NCI-H1048 (cell line): ENCODE measurements around the gene XPNPEP2.
"Not testable (repeated sequence)": the region's sequence is repeated elsewhere in the genome, so short reads cannot be mapped to it uniquely, and the experiment has no call there.

Source experiments
- DNase-seq: peaks from one replicate; lab custom pipeline; 2025; lab: John Stamatoyannopoulos, UW

XPNPEP2 gene

DNA sequence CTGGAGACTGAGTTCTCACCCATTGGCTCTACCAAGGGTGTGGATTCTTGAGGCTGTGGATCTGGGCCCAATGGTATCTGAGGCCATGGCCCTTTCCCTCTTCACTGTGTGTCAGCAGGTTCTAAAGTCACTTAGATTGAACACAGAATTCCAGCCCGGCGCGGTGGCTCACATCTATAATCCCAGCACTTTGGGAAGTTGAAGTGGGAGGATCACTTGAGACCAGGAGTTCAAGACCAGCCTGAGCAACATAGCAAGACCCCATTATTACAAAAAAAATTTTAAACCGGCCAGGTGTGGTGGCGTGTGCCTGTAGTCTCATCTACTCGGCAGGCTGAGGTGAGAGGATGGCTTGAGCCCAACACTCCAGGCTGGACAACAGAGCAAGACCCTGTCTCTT, 18.0 kb upstream of the XPNPEP2 start:
- DNase-seq, result no peak

DNA sequence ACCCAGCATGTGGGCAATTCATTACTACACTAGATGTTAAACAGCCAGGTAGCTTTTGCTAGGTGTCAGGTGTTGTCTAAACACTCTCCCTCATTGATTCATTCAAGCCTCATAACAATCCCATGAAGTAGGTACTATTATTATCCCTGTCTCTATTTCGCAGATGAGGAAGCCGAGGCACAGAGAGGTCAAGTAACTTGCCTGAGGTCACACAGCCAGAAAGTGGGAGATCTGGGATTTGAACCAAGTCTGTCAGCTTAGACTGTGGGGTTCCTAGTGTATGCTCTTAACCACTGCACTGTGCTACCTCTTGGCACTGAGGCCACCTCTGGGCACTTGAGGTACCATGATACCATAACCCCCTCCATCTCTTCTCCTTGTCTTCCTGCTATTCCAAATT, 17.4 kb upstream of the XPNPEP2 start:
- DNase-seq, result no peak

DNA sequence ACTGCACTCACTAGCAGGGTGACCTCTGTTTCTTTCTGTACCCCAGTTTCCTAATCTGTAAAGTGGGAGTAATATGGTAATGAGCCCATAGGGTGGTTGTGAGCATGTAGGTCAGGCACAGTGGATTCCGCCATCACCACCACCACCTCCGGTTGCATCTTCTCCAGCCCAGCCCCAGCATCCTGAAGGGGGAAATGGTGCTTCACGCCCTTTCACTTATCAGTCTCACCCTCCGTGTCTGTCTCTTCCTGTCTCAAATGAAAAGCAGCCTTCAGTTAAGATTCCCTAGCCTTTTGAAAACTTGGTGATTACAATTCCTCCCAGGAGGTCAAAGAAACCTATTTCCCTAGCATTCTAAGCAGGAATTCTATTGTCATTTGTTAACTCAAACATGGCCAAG, 16.9 kb upstream of the XPNPEP2 start:
- no peak for DNase-seq

DNA sequence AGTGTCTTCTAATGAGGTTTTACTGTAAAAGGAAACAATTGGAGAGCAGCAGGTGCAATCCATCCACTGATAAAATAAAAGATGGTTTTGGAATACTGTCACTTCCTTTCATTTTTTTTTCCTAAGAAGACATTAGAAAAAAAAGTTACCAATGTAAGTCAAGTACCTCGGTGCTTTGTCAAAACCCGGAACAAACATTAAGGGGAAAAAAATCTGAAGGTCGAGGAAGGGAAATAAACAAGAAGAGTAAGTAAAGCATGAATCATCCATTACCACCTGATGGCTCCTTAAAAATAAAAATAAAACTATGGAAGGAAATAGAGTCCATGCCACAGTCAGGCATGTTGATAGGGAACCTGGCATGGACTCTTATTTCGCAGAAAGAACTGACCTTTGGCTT, 15.3 kb upstream of the XPNPEP2 start:
- DNase-seq, result no peak

DNA sequence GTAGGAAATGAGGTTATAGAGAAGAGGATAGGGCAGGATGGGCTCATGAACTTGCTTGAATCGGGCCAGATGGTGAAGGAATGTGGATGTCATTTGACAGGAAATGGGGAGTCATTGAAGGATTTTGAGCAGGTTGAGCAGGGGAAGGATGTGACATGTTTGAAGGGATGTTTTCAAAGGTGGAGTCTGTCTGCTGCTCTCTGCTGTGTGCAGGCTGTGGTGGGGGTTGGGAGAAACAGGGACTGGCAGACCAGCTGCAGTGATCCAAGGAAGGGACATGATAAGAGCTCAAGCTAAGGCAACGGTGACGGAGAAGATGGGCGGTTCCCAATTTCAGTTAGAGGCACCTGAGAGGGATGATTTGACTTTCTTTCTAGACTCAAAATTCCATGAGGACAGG, 14.0 kb upstream of the XPNPEP2 start:
- no peak for DNase-seq

DNA sequence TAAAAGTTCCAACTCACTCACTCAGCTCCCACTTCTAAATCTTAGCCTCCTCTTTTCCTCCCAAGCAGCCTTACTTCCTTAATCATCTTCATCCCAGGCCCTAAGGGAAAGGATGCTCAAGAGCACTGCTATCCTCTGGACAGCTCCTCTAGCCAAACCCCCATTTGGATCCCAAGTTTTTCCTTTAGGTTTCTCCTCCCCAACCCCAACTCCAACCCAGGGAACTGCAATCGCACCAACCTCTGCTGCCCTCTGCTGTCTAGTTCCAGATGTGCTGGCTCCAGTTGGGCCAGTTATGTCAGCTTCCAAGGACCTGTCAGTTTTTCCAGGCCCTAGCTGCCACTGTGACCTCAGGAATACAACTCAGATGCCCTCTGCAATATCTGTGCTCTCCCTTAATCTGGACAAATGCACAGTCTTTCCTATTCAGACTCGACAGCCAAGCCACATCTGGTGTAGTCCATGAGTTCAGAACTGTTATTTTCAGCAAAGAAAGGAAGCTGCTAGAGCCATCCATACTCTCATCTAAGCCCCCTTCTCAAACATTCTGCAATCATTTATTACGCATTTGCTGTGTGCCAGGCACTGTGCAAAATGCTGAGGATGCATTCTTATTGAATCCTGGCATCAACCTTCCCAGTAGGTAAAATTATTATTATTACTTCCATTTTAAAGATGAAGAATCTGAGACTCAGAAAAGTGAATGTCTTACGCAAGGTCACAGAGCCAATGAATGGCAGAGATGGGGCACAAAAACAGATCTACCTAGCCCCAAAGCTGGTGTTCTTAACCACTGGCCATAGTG, 12.3 kb upstream of the XPNPEP2 start:
- DNase-seq, result no peak

DNA sequence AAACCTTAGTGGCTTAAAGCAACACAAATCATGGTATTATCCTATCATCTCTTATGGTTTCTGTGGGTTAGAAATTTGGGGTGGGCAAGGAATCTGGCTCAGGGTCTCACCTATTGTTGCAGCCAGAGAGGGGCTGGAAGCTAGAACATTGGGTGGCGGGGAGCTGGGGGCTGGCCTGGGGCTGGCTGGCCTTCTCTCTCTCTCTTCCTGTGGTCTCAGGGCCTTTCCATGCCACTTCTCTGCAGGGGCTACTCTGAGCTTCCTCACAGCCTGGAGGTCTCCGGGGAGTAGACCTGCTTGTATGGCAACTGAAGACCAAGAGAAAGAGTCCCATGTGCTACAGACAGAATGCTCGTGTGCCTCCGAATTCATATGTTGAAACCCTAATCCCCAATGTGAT, 10.7 kb upstream of the XPNPEP2 start:
- no peak for DNase-seq

DNA sequence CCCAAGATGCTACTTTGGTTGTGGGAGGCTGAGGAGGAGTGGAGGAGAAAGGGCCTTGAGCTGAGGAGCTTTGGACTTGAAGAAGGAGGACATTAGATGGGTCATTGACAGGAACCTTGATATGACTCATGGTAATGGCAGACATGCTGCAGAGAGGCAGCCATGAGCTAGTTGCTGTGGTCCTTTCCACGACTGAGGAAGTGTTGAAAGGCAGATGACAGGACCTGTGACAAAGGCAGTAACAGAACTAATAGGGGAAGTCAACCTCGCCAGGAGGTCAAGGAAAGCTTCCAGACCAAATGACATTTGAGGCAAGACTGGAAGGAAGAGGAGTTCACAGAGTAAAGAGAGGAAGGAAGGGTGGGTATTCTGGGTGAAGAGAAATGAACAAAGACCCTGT, 7.6 kb upstream of the XPNPEP2 start:
- no peak for DNase-seq

DNA sequence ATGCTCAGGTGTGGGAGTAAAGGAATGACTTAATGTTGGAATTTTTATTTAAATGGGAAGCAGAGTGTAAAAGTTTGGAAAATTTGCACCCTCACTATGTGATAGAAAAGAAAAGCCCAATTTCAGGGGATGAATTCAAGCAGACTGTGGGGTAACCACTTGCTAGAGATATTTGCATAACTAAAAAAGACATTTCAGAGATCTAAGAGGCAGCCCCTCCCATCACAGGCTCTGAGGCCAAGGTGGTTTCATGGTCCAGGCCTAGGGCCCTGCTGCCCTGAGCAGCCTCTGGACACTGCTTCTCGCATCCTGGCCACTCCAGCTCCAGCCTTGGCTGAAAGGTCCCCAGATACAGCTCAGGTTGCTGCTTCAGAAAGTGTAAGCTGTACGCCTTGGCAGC, 5.9 kb upstream of the XPNPEP2 start:
- no peak for DNase-seq

DNA sequence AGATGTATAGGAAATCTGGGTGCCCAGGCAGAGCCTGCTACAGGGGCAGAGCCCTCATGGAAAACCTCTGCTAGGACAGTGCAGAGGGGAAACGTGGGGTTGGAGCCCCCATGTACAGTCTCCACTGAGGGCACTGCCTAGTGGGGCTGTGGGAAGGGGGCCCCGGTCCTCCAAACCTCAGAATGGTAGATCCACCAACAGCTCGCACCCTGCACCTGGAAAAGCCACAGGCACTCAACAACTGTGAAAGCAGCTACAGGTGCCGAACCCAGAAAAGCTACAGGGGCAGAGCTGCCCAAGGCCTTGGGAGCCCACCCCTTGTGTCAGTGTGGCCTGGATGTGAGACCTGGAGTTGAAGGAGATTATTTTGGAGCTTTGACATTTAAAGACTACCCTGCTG, 5.4 kb upstream of the XPNPEP2 start:
- DNase-seq, result no peak

DNA sequence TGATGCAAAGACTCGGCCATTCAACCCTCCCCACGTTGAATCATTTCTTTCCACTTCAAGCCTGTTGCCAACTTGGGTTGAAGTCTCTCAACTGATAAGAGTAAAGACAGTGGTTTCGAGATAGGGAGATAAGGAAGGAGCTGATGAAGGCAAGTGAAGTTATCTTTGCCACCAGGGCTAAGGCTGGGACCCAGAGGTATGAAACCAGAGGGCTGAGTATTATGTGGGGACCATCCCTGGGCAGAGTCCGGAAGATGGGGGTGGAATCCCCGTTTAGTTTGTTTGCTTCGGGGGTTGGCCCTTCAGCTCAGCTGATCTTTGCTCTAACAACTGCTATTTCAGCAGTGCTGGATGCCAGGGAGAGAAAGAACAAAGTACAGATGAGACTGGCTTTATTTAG, 2.3 kb upstream of the XPNPEP2 start:
- no peak for DNase-seq

DNA sequence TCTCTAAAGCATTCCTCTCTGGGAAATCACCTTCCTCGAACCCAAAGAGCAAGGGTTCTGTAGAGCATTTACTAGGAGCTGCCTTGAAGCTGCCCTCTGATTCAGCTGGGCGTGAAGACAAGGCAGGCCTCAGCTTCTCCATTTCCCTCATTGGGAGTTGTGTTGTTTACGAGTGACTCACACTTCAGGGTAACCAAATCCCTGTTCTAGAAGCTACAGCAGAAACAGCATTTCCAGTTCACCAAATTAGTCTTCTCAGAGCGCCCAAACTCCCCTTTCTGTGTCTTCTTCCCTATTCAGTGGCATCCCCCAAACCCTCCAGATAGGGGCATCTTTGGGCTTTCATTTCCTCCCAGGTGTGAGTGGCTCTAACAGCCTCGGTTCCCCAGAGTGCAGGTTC, 863 bp upstream of the XPNPEP2 start:
- no peak for DNase-seq

DNA sequence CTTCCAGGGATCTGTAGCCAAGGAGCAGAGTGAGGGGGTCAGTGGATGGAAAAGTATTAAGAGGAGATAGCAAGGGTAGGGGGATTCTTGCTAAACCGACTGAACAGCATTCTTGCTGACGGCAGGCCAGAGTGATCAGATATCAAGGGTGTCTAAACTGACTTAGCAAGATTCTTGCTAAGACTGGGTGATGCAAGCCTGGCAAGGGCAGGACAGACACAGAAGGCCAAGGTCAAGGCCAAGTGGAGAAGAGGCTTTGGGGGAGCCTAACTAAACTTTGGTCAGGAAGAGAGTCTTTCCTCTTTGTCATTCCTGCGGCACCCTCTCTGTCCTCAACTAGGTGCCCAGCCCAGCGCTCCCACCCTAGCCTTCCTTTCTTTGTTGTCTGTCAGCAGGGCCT, 799 bp downstream of the XPNPEP2 start:
- no peak for DNase-seq

DNA sequence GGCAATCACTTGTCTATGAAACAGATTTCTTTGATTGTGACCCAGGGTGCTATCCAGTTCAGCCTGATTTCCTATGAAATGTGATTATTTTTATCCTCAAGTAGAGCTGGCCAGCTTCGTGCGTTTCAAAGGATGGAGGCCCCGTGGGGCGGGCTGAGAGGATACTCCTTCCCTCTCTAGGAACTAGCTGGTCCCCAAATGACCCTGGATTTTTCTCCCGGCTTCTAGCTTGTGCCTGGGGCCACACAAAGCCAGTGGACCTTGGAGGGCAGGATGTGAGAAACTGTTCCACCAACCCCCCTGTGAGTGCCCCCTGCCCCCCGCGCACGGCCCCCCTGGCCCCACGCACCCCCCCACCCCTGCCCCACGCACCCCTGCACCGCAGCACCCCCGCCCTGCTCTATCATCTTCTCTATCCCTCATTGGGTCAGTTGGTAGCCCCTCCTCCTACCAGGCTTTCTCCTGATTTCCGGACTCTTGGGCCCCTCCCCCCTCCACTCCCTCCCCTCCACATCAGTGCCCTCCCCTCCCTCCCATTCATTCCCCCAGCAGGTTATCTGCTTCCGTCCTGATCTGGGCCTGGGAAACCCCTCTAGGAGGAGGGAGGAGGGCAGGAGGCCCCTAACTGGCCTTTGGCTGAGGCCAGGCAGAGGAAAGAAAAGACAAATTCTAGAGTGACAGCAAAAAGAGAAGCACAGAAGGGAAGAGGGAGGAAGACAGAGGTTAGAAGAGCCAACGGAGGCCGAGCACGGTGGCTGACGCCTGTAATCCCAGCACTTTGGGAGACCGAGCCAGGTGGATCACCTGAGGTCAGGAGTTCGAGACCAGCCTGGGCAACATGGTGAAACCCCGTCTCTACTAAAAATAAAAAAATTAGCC, 3.3 kb downstream of the XPNPEP2 start:
- DNase-seq, result no peak

DNA sequence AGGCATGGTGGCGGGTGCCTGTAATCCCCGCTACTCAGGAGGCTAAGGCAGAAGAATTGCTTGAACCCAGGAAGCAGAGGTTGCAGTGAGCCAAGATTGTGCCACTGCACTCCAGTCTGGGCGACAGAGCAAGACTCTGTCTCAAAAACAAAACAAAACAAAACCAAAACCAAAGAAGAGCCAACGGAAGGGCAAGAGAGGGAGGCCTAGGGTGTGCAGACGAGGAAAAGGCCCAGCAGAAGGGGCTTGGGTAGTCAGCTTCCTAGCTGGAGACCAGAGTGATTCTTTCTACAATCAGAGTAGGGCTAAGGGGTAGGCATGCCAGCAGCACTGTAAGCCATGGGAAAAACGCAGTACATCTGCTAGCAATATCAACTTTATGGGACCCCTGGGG, 4.0 kb downstream of the XPNPEP2 start:
- DNase-seq, result not testable (repeated sequence)

DNA sequence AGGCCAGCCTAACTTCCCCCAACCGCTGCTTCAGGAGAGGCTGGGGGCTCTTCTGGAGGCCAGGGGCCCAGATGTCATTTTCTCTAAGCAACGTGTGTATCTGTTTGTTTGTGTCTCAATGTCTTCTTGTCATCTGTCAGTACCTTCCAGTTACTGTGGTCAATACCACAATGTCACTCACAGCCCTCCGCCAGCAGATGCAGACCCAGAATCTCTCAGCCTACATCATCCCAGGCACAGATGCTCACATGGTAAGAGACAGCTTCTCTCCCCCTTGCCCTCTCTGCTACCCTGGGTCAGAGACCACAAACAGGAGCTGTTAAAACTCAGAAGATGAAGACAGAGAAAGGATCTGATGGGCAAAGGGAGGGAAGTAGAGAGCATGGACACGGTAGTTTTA, 5.0 kb downstream of the XPNPEP2 start:
- no peak for DNase-seq

DNA sequence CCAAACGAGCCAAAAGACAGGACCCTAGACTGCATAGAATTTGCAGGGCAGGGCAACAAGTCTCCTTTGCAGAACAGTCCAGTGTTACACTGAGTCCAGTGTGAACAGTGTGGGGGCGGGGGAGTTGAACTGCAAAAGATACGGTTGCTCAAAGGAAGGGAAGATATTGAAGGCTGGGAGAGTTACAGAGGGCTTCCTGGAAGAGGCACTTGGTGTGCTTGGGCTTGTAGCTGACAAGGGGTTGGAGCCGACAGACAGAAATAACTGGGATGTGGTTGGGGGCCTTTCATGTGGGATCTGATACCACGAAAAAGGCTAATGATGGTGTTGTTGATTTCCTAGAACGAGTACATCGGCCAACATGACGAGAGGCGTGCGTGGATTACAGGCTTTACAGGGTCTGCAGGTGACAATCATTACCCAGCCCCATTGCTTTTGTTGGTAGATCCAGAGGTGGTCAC, 6.1 kb downstream of the XPNPEP2 start:
- DNase-seq, result no peak

DNA sequence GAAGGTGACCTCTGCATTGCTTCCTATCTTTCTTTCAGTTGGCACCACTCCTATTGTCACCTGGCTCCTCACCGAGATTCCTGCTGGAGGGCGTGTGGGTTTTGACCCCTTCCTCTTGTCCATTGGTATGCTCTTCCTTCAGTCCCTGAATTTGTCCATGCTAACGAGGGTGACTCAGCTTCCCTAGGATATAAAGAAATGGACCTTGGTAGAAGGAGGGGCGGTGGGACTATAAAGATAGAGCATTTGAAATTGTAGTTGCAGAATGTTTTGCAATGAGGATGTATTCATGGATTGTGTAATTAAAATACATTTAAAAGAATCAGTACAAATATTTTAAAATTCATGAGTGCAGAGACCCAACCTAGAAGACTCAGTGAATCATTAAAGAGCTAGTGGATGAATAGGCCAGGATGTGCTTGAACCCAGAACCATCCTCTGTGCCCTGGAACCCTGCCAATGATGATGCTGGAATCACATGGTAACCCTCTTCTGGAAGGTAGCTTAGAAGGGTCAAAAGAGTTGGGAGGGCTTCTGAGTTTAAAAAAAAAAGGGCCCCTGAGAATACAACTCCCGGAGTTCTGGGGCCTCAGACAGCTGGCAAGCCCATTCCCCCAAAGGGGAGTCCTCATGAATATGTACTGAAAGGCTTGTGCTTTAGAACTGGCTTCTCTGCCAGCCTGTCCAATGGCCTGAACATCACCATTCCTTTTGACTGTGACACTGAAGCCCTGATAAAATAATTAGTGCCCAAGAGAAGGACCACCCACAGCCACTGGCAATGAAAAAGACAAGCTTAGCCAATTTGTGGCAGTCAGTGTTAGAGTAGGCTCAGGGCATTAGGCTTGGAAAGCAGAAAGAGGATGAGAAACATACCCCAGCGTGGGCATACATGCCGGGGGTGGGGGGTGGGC, 8.0 kb downstream of the XPNPEP2 start:
- no peak for DNase-seq

DNA sequence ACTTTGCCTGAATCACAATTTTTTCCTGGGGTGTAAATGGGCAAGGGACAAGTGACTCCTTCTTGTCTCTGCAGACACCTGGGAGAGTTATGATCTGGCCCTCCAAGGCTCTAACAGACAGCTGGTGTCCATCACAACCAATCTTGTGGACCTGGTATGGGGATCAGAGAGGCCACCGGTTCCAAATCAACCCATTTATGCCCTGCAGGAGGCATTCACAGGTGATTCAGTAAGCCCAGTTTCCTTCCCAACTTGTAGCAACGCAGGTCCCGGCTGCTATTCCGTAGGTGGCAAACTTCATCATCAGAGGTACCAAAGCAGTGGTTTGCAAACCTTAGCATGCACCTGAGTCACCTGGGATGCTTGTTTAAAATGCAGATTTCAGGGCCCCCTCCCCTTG, 8.8 kb downstream of the XPNPEP2 start:
- DNase-seq, result no peak

DNA sequence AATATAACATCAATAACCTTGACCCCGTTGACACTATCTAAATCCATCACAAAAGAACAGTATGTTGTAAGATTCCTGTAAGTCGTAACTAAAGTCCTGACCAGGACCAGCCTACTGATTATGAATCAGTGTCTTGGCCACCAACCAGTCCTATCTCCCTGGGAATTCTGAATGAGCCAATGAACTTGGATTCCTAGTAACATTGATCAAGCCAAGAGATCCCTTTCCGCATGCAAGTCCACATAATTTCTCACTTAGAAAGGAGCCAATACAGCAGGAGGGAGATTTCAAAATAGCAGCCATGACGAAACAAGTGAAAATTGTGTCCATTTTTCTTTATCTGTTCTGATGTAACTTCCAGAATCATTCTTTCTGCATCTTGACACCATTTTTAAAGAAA, 9.5 kb downstream of the XPNPEP2 start:
- DNase-seq, result no peak

DNA sequence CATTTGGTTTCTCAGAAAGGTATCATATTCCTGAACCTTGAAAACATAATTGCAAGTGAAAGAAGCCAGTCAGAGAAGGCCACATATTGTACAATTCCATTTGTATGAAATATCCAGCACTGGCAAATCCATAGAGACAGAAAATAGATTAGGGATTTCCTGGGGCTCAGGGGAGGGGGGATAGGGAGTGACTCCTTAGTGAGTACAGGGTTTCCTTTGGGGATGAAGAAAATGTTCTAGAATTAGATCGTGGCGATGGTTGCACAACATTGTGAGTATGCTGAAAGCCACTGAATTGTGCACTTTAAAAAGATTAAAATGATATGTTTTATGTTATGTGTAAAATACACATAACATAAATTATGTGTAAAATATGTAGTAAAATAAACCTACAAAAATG, 10.3 kb downstream of the XPNPEP2 start:
- no peak for DNase-seq

DNA sequence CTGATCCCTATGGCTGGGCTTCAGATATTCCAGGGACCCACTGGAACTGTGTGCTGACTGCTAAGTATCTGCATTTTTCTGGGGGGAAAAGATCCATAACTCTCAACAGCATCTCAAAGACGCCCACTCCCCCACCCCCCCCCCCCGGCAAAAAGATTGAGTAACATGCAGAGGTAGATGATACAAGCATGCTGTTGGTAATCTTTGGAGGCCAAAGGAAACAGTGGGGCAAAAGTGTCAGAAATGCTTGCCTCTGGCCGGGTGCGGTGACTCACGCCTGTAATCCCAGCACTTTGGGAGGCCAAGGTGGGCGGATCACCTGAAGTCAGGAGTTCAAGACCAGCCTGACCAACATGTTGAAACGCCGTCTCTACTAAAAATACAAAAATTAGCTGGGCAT, 12.2 kb downstream of the XPNPEP2 start:
- no peak for DNase-seq
